CD4-positive, alpha-beta T cell treated with Interleukin-12 subunit alpha and Interleukin-12 subunit beta, for 1 hour (primary cell): ENCODE data around the gene STEAP4.

Experiments used
- DNase-seq: peaks from one replicate; pipeline ENCODE4 v3.0.0-alpha.2; 2020

Gene STEAP4

DNA sequence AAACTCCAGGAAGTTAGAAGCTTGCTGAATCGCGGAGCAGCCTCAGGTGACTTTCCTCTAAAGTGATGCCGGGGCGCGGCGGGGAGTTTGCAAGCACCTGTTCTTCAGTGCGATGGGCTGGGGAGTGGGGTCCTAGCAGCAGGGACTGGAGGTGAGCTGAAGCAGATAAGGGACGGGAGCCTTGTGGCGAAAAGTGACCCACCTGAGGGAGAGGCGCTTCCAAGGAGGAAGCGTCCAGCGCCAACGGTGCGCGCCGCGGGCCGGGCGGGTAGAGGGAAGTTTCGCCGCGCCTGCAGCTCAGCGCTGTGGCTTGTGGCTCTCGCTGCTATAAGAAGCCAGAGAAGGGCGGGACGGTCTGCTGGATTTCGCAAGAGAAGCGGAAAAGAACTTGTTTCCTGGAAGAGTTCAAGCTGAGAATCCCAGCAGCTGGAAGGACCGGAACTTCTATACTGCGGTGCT, at the start of gene STEAP4:
TSS of gene STEAP4 (minus strand) at position 305 of the 459 bp plus-strand sequence. CDS start 22,625 bp downstream, outside the sequence.
- no peak for DNase-seq

DNA sequence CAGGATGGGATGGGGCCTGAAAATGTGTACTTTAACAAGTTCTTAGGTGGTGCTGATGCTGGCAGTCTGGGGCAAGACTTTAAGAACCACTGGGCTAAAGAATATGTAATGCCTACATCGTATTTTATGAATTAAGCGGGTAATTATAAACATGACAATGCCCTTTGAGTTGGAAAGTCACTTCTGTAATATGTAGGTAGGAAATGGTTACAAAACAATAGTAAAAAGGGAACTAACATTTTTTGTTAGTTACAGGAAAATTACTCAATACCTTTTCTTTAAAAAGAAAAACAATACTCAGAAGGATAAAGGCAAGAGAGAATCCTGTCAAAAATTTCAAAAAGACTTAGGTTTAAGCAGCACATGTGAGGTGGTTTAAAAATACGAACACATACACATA, 48.3 kb upstream of the STEAP4 start:
- DNase-seq: no peak

DNA sequence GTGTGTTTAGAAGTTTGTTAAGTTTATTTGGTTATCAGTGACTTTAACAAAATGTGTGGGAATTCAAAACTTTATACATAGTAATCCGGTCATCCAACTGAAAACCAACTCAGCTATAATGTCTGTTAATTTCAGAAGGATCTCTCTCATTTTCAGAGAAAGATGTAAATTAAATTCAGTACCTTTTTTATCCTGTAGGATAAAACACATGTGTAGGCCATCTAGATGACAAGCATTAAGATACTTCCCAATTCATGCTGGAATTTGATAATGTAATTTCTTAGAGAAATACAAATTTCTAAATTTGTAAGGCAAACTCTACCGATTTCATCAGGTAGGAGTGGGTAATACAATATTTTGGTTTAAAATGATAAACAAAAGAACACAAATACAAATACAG, 43.4 kb upstream of the STEAP4 start:
- DNase-seq: no peak

DNA sequence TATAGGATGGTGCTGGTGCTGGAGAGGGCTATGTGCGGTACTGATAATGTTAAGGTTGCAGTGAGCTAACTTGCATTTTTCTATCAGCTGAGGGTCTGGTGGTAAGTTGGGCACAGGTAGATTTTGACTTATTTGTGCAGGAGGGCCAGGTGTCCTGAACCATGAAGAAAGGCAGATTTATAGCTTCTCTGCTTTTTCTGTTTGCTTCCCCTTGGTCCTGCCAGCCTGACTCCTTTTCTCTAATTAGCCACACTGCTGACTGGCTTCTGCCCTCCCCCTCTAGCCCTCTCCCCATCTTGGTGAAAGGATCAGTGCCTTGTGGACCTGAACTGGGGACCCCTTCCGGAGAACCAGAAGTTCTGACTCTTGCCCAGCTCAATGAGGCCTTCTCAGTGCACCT, 40.8 kb upstream of the STEAP4 start:
- DNase-seq: no peak

DNA sequence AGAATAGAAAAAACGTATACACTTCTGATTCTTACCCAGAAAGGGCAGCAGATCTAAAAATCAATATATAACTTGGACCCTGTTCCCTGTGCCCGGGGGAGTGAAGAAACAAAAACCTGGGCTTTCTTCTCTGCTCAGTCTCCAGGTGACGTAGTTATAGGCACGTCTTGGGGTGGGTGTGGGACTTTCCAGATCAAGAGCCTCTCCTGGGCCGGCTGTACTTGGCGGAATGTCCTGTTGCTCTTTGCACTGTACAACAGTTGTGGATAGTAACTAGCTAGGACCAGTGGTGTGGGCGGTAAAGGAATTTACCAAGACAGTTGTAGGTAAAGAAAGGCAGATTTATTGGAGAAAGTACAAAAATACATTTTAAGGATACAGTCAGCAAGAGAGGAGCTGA, 40.4 kb upstream of the STEAP4 start:
- no peak for DNase-seq

DNA sequence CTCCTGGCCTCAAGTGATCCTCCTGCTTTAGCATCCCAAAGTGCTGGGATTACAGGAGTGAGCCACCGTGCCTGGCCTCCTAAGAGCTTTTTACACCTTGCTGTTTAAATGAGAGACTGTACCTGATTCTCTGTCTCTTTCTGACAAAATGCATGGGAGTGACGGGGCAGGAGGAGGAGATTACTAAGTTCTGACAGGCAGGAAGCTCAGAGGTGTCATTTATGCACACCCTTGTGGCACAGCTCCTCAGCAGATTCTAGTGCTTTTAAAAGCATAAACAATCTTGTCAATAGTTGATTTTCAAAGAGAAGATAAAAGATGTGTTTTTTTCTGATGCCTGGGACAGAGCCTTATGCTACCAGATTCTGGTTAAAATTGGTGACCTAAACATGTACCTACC, 39.7 kb upstream of the STEAP4 start:
- no peak for DNase-seq

DNA sequence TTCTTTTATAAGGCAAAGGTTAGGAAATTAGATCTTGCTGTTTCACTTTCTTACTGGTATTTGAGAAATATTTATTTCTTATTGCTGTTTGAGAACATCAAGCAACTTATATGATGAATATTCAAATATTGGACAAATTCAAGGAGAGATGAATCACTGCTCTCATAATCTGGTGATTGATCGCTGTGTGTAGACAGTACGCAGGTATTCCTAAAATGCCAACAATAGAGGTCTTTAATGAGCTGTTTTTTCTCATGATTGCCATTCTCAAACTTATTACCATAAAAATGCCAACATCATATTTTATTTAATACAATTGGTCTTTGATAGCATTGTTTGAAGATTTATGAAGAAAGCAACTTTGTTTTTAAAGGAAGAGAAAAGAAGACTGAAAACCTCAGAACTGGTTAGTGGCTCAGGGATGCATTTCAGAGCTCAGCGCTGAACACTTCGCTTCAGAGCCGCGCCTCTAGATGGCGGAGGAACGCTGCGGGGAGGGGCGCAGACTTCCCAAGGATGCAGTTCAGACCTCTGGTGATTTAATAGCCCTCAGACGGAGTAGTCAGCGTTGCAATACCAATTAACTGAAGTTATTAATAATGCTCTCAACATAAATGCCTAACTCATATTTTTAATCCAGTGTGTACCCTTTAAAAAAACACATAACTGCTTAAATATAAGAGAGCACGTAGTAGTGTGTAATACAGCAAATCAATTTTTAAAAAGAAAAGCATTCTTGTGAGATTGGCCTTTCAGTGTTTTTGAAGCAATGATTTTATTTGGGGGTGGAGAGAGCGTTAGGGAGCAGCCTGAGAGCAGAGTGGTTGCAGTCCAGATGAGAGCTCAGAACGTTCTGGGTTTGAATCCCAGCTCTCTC, 38.5 kb upstream of the STEAP4 start:
- peak; percentile 2 for DNase-seq

DNA sequence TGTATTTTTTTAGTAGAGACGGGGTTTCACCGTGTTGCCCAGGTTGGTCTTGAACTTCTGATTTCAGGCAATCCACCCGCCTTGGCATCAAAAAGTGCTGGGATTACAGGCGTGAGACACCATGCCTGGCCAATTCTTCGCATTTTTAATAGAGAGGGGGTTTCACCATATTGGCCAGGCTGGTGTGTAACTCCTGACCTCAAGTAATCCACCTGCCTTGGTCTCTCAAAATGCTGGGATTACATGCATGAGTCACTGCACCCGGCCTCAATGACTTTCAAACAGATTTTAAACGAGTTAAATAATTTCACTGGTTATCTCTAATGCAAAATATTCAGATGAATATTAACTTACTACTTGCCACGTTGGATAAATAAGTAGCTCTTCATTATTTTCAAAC, 37.6 kb upstream of the STEAP4 start:
- DNase-seq: no peak

DNA sequence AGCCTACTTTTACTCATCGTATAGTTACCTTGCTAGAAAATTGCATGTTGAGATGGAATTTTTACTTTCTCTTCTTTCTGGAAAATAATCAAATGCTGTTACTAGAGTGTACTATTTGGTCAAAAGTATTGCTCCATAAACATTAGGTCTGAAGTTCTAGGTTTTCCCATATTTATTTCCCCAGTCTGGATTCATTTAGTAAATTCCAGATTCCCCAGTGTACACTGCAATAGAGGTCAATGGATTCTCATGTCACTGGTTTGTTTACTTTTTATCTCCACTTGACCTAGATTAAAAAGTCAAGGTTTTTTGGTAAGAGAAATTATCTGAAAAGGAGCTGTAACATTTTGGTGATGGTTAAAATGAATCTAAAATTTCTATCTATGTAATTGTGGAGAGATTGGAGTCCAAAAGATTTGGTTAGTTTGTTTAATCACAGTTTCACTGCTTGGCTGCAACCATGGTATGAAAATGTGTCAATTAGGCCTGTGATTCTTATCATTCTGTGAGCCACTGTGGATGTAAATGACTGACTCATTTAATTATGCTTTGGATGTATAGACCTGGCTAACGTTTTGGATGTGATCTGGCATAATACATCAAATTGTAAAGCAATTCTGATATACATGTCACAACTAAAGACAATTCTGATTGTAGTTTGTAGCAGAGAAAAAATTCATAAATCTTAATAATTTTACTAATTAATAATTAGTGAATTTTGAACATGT, 32.7 kb upstream of the STEAP4 start:
- DNase-seq: no peak

DNA sequence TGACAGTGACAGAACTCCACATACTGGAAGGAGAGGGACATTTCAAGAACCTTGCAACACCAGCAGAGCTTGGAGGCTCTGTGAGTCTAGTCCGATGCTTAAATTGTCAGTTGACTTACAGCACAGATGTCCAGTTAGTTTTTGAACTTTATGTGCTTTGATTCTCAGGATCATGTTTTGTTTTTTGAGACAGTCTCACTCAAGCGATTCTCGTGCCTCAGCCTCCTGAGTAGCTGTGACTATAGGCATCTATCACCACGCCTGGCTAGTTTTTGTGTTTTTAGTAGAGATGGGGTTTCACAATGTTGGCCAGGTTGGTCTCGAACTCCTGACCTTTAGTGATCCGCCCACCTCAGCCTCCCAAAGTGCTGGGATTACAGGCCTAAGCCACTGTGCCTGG, 31.8 kb upstream of the STEAP4 start:
- no peak for DNase-seq

DNA sequence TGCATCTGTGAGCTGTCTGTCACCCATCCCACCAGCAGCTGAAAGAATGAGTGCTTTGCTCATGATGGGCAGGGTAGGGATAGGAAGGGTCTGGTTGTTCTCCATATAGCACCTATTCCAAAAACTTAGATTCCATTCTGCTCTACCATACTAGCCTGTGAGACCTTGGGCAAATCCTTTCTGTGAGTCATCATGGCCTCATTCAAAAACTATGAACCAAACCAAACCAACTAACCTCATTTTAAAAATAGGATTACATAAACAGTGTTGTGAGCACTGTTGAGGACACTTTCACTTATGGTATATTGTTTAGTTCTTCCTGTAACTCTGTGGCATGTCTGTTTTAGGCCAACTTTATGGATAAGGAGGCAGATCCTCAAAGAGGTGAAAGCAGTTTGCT, 30.9 kb upstream of the STEAP4 start:
- no peak for DNase-seq

DNA sequence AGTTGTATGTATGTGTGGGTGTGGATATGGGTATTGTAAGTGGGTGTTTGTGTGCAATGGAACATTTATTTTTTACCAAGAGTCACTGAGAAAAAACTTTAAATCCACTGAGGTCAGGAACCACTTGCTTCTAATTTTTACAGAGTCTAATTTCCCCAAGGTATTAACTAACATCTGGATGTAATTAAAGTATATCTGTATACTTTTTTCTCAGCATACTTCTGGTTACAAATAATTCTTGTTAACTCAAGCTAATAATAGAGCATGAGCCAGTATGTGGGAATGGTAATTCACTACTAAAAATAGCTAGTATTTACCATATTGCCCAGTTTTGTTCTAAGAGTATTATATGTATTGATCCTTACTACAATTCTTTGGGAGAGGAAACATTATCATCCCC, 24.6 kb upstream of the STEAP4 start:
- DNase-seq: no peak

DNA sequence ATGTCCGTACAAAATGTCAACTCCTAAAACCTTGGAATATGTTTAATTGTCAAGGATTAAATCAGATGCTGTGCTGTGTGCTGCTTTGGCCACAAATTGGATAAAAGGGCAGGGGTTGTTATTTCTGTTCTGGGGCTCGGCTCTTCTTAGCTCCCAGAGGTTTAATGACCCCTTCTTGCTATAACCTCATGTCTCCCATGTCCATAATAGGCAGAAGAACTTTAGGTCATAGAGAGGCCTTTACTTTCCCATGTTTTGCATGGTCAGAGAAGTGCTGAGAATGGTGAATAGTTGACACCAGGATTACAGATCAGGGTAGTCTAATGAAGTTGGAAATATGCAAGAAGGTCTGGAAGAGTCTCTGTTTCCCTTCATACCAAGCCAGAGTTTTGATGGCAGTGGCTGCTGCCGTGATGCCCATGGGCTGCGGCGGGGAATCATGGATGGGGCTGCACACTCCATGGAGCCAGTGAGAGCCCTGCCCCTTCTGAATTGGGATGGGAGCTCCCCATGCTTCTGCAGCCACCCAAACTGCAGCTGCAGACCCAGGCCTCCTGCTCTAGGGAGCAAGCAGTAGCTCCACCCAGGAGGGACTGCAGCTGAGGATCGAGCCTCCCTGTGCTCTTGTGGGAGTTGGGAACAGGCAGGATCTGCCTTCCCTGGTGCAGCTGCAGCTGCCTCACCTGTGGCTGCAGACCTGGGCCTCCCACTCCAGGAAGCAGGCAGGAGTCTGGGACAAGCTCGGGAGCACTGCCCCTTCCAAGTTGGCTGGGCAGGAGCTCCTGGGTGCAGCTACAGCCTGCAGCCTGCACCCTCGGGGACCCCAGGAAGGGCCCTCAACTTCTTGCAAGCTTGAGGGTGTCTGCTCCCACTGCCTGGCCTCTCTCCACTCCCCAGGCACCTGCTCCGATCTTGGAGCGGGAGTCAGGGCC, 23.1 kb upstream of the STEAP4 start:
- no peak for DNase-seq

DNA sequence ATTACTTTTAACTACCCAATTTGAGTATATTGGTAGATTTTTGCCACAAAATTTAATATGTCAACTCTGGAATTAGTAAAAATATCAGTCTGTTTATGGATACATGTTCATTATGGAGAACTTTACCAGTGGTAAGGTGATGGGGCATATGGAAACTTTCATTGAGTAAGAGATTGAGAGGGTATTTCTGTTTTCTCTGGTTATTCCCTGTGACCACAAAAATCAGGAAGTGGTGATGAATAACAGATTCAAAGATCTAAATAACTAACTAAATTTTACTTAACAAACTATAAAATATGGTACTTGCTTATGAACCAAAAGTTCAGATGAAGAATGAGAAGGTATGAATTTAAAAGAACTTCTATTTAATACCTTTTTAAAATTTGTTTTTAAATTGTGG, 22.1 kb upstream of the STEAP4 start:
- no peak for DNase-seq

DNA sequence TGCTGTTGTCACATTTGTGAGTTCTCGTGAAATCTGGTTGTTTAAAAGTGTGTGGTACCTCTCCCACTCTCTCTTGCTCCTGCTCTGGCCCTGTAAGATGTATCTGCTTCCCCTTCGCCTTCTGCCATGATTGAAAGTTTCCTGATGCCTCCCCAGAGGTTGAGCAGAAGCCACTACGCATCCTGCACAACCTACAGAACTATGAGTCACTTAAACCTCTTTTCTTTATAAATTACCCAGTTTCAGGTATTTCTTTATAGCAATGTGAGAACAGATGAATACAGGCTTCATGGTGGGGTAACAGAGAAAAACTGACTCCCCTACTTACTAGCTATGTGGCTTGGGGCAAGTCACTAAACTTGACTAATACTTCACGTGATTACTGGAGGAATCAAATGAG, 18.0 kb upstream of the STEAP4 start:
- DNase-seq: no peak

DNA sequence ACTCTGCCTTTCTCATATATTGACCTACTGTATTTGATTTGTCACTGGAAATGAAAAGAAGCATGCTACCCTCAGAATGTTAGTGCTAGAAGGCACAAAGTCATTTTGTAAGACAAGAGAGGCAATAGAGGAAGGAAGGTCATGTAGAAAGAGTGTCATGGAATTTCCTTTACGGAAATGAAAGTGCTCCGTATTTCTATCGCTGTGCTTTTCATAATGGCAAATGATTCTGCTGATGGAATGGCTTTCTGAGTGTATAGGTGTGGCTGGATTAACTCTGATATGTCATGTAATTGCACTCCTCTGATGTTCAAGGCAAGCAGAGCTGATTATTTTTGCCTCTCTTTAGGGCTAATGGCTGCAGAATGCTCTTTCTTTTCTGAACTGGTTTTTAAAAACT, 15.5 kb upstream of the STEAP4 start:
- peak; percentile 8 for DNase-seq

DNA sequence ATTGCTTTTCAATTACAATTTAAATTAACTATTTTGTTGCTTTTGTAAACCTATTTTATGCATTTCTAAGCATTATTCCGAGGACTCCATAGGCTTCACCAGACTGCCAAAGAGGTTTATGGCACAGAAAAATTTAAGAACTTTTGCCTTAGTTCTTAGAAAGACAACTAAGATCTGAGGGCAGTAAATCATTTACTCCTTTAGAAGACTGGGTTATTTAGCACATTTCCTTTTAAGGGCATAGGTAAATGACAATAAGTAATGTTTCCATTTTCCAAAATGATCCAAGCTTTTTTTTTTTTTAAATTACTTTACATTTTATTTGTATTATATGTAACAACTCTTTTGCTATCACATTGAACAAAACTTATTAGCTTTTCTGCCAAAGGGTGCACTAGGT, 15.0 kb upstream of the STEAP4 start:
- no peak for DNase-seq

DNA sequence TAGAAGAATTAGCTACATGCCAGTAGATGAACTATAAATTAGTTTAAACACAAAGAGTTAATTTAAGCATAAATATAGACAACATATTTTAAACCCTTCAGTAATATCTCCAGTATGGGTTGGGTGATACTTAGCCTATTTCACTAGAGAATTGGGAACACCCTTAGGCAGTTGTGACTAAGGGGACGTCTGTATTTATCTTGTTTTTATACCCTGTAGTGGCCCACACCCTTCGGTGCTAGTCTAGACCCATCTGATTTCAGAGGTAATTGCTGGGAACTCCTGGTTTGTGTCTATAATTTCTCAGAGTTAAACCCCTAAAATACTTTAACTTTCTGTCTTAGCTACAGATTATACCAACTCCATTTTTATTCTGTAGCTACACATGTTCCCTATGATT, 11.5 kb upstream of the STEAP4 start:
- no peak for DNase-seq

DNA sequence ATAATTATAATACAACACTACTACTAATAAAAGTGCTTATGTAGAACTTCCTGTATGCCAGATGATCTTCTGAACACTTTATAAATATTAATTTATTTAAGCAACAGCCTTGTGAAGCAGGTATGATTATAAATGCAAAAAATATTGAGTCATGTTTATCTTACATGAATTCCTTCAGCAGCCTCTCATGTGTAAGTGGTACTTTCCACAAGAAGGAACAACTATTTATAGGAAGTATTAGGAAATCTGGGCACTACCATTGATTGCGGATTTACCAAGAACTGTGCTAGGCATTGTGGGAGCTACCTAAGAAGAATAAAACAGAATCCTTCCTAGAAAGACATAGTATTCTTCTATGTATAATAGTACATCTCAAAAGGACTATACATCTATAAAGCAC, 10.7 kb upstream of the STEAP4 start:
- no peak for DNase-seq

DNA sequence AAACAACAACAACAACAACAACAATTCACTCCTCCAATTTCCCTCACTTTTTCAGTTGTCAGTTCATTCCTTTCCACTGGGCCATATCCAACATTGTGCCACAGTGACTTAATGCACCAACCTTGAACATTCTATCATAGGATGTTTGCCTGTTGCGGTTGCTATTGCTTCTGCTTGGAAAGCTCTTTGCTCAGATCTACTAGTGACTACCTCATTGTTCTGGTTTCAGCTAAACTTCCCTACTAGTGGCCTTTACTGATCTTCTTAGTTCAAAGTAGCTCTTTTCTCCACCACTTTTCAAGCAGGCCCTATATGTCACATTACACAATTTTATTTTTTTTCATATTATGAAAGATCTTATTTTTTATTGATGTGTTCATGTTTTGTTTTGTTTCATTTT, 9.8 kb upstream of the STEAP4 start:
- no peak for DNase-seq

DNA sequence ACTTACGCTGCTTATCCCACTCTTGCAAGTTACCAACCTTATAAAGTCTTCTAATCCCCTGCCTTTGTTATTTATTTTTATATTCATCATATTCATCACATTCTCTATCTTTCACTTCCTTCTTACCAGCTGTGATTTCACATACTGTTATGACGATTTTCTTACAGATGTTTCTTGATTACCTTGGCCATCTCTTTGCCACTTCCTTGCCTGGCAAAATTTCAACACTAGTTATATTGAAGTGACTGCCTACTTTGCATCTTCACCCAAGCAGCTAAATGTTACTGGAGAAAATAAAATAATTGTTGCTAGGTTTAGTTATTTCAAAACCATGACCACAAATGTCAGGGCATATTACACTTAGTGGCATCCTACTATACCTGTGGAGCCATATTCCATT, 8.8 kb upstream of the STEAP4 start:
- DNase-seq: no peak

DNA sequence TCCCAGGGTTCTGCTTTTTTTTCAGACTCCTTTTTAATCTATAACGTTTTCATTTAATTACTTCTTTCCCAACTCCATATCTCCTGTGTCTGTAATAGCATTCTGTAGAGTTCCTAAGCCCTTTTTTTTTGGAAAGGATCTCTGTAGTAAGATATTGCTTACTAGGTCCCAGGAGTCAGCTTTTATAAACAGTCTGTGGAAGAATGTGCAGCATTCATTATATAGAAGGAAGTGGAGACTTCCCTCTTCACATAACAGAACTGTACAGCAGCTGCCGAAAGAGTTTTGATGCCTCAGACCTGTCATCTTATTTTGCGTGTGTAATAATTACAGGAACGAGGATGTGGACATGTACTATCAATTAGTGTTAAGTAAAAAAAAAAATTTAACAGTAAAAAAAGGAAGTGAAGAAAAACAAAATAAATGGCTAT, 7.4 kb upstream of the STEAP4 start:
- DNase-seq: no peak

DNA sequence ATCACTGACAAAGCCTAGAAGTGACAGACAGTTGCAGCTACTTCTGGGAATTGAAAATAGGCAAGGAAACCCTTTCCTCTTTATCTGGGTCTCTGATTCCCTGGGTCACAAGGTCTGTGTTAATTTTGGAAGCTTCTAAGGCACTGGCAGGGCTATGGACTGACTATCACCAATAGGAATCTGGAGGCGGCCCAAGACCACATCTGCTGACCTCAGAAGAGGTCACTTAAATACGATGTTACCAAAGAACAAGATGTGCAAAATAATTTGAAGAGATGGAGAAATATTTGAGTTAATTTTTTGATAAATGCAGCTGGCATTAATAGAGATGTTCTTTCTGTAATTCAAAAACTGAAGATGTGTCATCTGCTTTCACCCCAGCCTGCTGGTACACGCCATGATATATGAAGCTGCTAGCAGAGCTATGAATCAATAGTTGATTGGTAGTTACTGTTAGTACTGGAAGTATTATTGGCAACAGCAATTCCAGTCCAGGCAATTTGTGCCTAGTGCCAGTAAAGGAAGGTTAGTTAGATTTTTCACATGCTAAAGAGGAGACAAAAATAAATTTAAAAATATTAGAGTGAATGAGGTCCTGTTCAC, 5.5 kb upstream of the STEAP4 start:
- DNase-seq: no peak
